T-helper 1 cell (primary cell): ENCODE data around the gene NDUFA6.
"Not testable (repeated sequence)": the region's sequence is repeated elsewhere in the genome, so short reads cannot be mapped to it uniquely, and the experiment has no call there.

Source experiments
- DNase-seq, 5 donors: peaks; one replicate each; pipeline ENCODE4 v3.0.0-alpha.2; 2012 to 2020
- total RNA-seq, 4 donors: gene quantifications; one replicate each; lab custom pipeline; 2026; lab: John Stamatoyannopoulos, UW

NDUFA6 gene
- 31.8 to 36.6 (median 32.5) reads per million in 4 donors for total RNA-seq

GRCh38 chr22:42090596-42091454 is at the start of gene NDUFA6:
NDUFA6 (minus strand) TSS chr22:42090772; CDS start chr22:42090744, 28 bp downstream.
- peak; percentile 96 to 100 (median 98) for DNase-seq

GRCh38 chr22:42140153-42140552 is 49.6 kb upstream of the NDUFA6 start:
- not testable (repeated sequence) for DNase-seq

GRCh38 chr22:42139508-42139907 is 48.9 kb upstream of the NDUFA6 start:
- DNase-seq = not testable (repeated sequence)

- no peak for DNase-seq
These were observed 48.4 kb upstream of the NDUFA6 start for GRCh38 chr22:42138972-42139371.

GRCh38 chr22:42138122-42138770 is 47.7 kb upstream of the NDUFA6 start:
- no peak for DNase-seq

DNA sequence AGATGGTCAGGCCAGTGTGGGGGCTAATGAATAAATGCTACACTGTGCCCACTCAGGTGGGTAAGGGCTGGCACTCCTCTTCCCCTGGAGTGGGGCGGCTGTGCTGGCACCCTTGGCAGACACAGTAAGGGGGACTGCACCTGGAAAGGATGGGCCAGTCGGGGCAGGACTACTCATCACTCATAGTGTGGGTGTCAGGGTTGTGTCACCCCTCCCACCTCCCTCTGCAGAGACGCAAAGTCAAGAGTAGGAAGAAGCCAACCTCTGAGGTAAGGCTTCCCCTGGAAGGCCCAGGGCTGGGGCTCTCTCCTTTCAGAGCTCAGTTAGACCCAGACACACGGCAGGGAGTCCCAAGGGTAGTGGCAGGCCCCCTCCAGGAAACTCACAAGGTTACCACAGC is 45.1 kb upstream of the NDUFA6 start:
- DNase-seq = not testable (repeated sequence)

DNA sequence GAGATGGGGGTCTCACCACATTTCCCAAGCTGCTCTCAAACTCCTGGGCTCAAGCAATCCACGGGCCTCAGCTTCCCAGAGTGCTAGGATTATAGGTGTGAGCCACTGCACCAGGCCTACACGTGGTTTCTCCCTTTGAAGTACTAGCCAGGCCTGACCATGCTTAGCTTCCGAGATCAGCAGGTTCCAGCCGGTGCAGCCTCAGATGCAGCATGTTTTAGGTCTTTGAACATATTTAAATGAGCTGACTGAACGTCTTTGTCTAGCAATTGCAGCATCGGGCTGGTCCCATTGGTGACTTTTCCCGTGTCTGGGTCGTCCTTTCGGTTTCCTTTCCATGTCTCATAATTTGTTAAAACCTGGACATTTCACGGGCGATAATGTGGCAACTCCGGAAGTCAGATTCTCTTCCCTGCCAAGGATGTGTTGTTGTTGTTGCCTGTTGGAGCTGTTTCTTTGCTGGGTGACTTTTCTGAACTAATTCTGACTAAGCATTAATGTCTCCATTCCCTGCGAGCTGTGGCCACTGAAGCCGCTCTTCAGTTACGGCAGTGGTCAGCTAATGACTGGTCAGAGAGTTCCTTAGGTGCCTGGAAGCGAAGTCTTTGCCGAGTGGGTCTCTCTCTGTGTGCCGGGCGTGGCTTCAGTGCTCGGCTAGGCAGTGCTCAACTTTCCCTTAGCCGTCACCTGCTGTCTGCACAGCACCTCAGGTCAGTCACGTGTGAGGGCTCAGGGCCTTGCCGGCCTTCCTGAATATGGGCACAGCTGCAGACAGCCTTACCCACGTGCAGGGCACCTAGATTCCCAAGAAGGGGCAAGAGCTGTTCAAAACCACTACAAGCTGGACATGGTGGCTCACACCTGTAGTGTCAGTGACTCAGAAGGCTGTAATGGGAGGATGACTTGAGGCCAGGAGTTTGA is 43.8 kb upstream of the NDUFA6 start:
- DNase-seq = no peak

DNA sequence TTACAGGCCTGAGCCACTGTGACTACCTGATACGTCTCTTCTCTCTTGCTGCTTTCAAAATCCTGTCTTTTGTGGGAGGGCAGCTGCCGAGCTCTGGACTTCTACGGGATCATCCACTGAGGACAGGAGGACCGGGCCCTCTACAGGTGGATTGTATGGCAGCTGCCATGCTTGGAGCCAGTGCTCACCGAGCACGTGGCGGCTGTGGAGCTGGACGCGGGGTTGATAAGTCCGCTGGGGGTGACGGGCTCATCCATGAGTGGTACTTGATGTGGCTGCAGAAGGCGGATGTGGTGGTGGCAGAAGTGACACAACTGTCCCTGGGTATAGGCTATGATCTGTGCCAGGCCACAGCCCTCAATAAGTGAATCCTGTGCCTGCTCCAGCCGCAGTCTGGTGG is 41.9 kb upstream of the NDUFA6 start:
- DNase-seq = no peak

DNA sequence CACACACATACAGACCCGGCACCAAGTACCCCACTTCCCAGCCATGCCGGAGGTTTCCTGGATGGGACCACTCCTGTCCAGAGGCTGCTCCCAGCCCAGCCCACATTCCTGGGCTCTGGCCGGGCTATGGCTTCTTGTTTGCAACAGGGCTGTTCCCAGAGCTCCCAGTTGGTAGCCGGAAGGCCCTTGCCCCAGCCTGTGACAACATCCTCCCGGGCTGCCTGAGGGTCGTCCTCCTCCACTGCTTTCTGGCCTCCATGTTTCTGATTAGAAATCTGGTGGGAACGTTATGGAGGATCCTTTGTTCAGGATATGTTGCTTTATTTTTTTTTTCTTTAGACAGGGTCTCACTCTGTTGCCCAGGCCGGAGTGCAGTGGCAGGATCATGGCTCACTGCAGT is 41.0 kb upstream of the NDUFA6 start:
- no peak for DNase-seq

DNA sequence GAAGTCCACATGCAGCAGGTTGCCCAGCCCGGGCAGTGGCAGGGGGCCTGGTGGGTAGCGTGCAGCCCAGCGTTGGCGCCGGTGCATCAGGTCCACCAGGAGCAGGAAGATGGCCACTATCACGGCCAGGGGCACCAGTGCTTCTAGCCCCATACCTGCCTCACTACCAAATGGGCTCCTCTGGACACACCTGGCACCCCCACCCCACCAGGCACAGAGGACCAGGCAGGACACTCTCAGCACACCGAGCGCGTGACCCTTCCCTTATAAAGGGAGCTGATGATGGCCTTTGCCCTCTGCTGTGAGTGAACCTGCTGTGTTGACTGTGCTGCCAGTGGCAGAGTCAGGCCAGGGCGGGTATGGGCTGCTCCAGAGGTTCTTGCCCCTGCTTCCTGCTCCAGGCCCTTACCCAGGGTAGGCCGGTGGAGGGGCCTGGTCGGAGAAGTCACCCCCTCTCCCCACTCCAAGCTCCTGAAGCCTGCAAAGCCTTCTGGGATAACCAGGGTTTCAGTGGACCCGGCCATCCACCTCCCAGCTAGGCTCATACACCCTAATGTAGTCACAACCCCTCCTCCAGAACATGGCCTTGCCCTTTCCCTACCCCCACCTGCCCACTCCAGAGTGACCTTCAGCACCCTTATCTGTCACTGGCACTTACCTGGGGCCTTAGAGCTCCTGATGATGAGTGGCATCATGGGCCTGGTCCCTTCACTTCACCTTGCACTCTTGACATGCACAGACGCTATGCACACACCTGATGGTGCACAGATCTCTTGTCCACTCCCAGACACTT is 40.3 kb upstream of the NDUFA6 start, which contains the start of gene CYP2D6:
CYP2D6 (minus strand) TSS at position 172 of the 793 bp plus-strand sequence; CDS start at position 153, 19 bp downstream.
- DNase-seq = not testable (repeated sequence)

- DNase-seq = not testable (repeated sequence)
These were observed 39.6 kb upstream of the NDUFA6 start for GRCh38 chr22:42130182-42130581.

- DNase-seq = not testable (repeated sequence)
These were observed 38.5 kb upstream of the NDUFA6 start for GRCh38 chr22:42128776-42129694.

- not testable (repeated sequence) for DNase-seq
These were observed 37.4 kb upstream of the NDUFA6 start for GRCh38 chr22:42128007-42128406.

DNA sequence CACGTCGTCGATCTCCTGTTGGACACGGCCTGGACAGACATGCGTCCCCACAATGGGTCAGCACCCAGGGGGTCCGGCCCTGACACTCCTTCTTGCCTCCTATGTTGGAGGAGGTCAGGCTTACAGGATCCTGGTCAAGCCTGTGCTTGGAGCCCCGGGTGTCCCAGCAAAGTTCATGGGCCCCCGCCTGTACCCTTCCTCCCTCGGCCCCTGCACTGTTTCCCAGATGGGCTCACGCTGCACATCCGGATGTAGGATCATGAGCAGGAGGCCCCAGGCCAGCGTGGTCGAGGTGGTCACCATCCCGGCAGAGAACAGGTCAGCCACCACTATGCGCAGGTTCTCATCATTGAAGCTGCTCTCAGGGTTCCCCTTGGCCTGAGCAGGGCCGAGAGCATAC is 37.0 kb upstream of the NDUFA6 start:
- no peak for DNase-seq

GRCh38 chr22:42123529-42123928 is 33.0 kb upstream of the NDUFA6 start:
- DNase-seq = not testable (repeated sequence)

- DNase-seq = peak in 2 of 5 donors; percentile 29 to 72
These were observed 29.9 kb upstream of the NDUFA6 start for GRCh38 chr22:42120231-42121021.

DNA sequence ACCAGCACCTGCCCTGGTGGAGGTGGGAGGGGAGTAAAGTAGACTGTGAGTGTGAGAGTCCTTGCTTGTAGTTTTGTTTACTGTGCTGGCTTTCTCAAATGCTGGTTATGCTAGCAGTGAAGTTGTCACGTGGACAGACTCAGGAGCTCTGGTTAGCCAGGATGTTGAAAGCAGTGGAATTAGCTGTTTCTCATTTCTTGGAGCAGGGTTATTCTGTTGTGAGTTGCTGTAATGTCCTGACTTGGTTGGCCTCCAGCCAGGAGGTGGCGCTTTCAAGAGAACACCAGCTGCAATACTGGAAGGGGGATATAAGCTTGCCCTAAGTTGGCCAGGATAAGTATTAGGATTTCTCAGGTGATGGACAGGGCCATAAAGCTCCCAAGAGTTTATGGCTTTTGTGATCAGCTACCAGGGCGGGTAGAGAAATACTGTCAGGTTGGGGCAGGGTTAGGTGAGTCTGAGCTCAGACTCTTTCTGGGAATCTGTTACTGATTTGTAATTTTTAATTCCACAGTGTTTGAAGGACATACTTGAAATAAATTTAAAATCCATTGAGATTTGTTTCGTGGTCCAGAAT is 26.4 kb upstream of the NDUFA6 start:
- no peak for DNase-seq

DNA sequence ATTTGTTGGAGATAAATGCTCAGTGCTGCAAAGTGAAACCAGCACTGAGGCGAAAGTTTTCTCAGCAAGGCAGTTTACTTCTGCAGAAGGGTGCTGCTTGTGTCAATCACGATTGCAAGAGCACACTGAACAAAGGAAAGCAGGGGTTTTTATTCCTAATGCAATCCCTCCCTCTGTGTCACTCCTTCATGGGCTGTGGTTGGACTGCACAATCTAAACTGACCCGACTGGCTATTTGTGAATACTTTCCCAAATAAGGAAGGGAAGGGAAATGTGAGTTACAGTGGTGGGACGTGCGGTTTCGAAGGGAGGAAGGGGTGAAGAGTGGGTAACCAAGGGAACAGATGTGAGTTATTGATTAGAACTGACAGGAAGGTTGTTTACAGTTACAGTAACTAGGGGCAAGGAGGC is 24.9 kb upstream of the NDUFA6 start:
- not testable (repeated sequence) for DNase-seq

- no peak for DNase-seq
These were observed 24.1 kb upstream of the NDUFA6 start for GRCh38 chr22:42114721-42115120.
